MM.1S (cell line): ENCODE results near the gene RPS19BP1.

ENCODE experiments used
- DNase-seq: peaks from one replicate; pipeline ENCODE4 v3.0.0-alpha.2; 2015
- H2AFZ ChIP-seq: fragments of 300-600 bp; sonication (generic); 2 replicates; pipeline ENCODE4 v1.6.0; 2016; ENCODE audit warnings: antibody characterized with exemption, low read length
- H3F3A ChIP-seq: fragments of 300-600 bp; sonication (generic); 2 replicates; pipeline ENCODE4 v1.6.1; 2016; ENCODE audit warnings: mild to moderate bottlenecking, antibody characterized with exemption, low read length, moderate library complexity, mixed read lengths; ENCODE audit not compliant: insufficient read depth
- H3K27ac ChIP-seq: fragments of 300-600 bp; sonication (generic); 2 replicates; pipeline ENCODE4 v1.5.1; 2016; ENCODE audit warnings: mild to moderate bottlenecking, low read length
- H3K27me3 ChIP-seq: fragments of 300-600 bp; sonication (generic); replicated peaks from 2 replicates; pipeline ENCODE4 v1.6.0; 2016; ENCODE audit warnings: low read length; ENCODE audit not compliant: insufficient read depth
- H3K36me3 ChIP-seq: fragments of 300-600 bp; sonication (generic); replicated peaks from 2 replicates; pipeline ENCODE4 v1.6.1; 2016; ENCODE audit warnings: mild to moderate bottlenecking, low read length, mixed read lengths; ENCODE audit not compliant: insufficient read depth
- H3K4me1 ChIP-seq: fragments of 300-600 bp; sonication (generic); 2 replicates; pipeline ENCODE4 v1.6.1; 2016; ENCODE audit warnings: low read length, mixed read lengths
- H3K4me2 ChIP-seq: fragments of 300-600 bp; sonication (generic); 2 replicates; pipeline ENCODE4 v1.6.0; 2016; ENCODE audit warnings: low read depth, low read length
- H3K4me3 ChIP-seq: fragments of 300-600 bp; sonication (generic); 2 replicates; pipeline ENCODE4 v1.5.1; 2016; ENCODE audit warnings: low read length, mixed read lengths
- H3K79me2 ChIP-seq: fragments of 300-600 bp; sonication (generic); 2 replicates; pipeline ENCODE4 v1.6.1; 2016; ENCODE audit warnings: mixed run types, low read length, mixed read lengths
- H3K9ac ChIP-seq: fragments of 300-600 bp; sonication (generic); 2 replicates; pipeline ENCODE4 v1.6.1; 2016; ENCODE audit warnings: low read length, mixed read lengths
- H3K9me2 ChIP-seq: fragments of 300-600 bp; sonication (generic); replicated peaks from 2 replicates; pipeline ENCODE4 v1.6.1; 2016; ENCODE audit warnings: mild to moderate bottlenecking, low read length, mixed read lengths; ENCODE audit not compliant: insufficient read depth
- H3K9me3 ChIP-seq: fragments of 300-600 bp; sonication (generic); replicated peaks from 2 replicates; pipeline ENCODE4 v1.6.1; 2016; ENCODE audit warnings: mild to moderate bottlenecking, low read length, mixed read lengths; ENCODE audit not compliant: insufficient read depth
- H4K20me1 ChIP-seq: fragments of 300-600 bp; sonication (generic); 2 replicates; pipeline ENCODE4 v1.6.1; 2016; ENCODE audit warnings: mild to moderate bottlenecking, low read length, moderate library complexity, mixed read lengths; ENCODE audit not compliant: insufficient read depth
- CTCF ChIP-seq: fragments of 300-600 bp; sonication (generic); IDR thresholded peaks from 2 replicates; pipeline ENCODE4 v1.5.1; 2016; ENCODE audit warnings: antibody characterized with exemption, low read length, mixed read lengths
- EZH2 ChIP-seq: fragments of 300-600 bp; sonication (generic); optimal IDR thresholded peaks from 2 replicates; pipeline ENCODE3; 2017; ENCODE audit warnings: low read depth, mild to moderate bottlenecking, antibody characterized with exemption, low read length, mixed read lengths
- EZH2phosphoT487 ChIP-seq: fragments of 300-600 bp; sonication (generic); IDR thresholded peaks from 2 replicates; pipeline ENCODE4 v1.6.1; 2018; ENCODE audit warnings: antibody characterized with exemption, low read length

The RPS19BP1 gene

GRCh38 chr22:39494471-39495120 is 38.0 kb downstream of the RPS19BP1 start:
- Histone ChIP-seq H3K9me3 (no peaks in the 10 kb centered on the region), H3K27ac (no peak overlapping the region), H4K20me1 (no peaks in the 10 kb centered on the region), H3K4me1 (0 out of 2 replicates have a peak, but pooled peaks cover 7% of the 10 kb centered on the region), H3K9ac (no peak overlapping the region), H3K79me2 (peaks cover 13% of the 10 kb centered on the region), H3K9me2 (no peaks in the 10 kb centered on the region), H3K36me3 (no peaks in the 10 kb centered on the region), H3K27me3 (no peaks in the 10 kb centered on the region), H3K4me3 (no peak overlapping the region), H3F3A (0 out of 2 replicates have a peak, but pooled peaks cover 8% of the 10 kb centered on the region), H2AFZ (no peak overlapping the region), H3K4me2 (no peak overlapping the region)
- DNase-seq: no peak
- TF ChIP-seq EZH2 (no peak), CTCF (no peak), EZH2phosphoT487 (no peak)

- no peaks in the 10 kb centered on the region for H3K36me3 ChIP-seq
- H3K27me3 ChIP-seq: no peaks in the 10 kb centered on the region
- no peak overlapping the region for H2AFZ ChIP-seq
- no peaks in the 10 kb centered on the region for H3K9me3 ChIP-seq
- H3K4me1 ChIP-seq: 0 out of 2 replicates have a peak, but pooled peaks cover 7% of the 10 kb centered on the region
- no peak for TF ChIP-seq CTCF
- TF ChIP-seq EZH2phosphoT487: no peak
- TF ChIP-seq EZH2: no peak
- no peak overlapping the region for H3K4me2 ChIP-seq
- no peak overlapping the region for H3K4me3 ChIP-seq
- no peaks in the 10 kb centered on the region for H4K20me1 ChIP-seq
- no peak for DNase-seq
- H3F3A ChIP-seq: 0 out of 2 replicates have a peak, but pooled peaks cover 8% of the 10 kb centered on the region
- no peak overlapping the region for H3K27ac ChIP-seq
- H3K9me2 ChIP-seq: no peaks in the 10 kb centered on the region
- no peak overlapping the region for H3K9ac ChIP-seq
- H3K79me2 ChIP-seq: peaks cover 20% of the 10 kb centered on the region
These were observed 38.8 kb downstream of the RPS19BP1 start for GRCh38 chr22:39493759-39494158.

GRCh38 chr22:39492186-39492585 is 40.4 kb downstream of the RPS19BP1 start:
- H4K20me1 ChIP-seq: no peaks in the 10 kb centered on the region; the same call in 1 of the 2 replicates
- no peaks in the 10 kb centered on the region for H3K36me3 ChIP-seq

More at GRCh38 chr22:39492186-39492585, 40.4 kb downstream of the RPS19BP1 start:
- Histone ChIP-seq H3K4me2 (no peak overlapping the region), H3K27me3 (no peaks in the 10 kb centered on the region), H3K79me2 (peaks cover 33% of the 10 kb centered on the region), H3K9me3 (no peaks in the 10 kb centered on the region), H3K9ac (no peak overlapping the region), H3F3A (0 out of 2 replicates have a peak, but pooled peaks cover 8% of the 10 kb centered on the region), H3K27ac (no peak overlapping the region), H2AFZ (no peak overlapping the region), H3K9me2 (no peaks in the 10 kb centered on the region), H3K4me1 (0 out of 2 replicates have a peak, but pooled peaks cover 7% of the 10 kb centered on the region), H3K4me3 (no peak overlapping the region)
- DNase-seq: no peak
- TF ChIP-seq CTCF: no peak
- TF ChIP-seq EZH2phosphoT487: no peak
- no peak for TF ChIP-seq EZH2
